CD8-positive, alpha-beta memory T cell (primary cell): ENCODE results near the gene MAP7D1. TPM values are rescaled to one million over a fixed set of nuclear protein-coding genes. Genes with fewer than 3 reads are reported as not detected.

Experiments used
- CTCF ChIA-PET: fragments of 350-600 bp; sonication (Branson Sonifier 250); formaldehyde crosslinking; loops from one replicate; lab custom pipeline; 2021; ENCODE audit warnings: antibody characterized with exemption; lab: Charles Lee
- POLR2A ChIA-PET: fragments of 350-600 bp; sonication (Branson Sonifier 250); formaldehyde crosslinking; loops from one replicate; lab custom pipeline; 2021; ENCODE audit warnings: antibody characterized with exemption; lab: Charles Lee
- DNase-seq, 5 donors: peaks; one replicate each; pipeline versions ENCODE4 v3.0.0 to v3.0.0-alpha.2; 2020 to 2022; ENCODE audit warnings: mixed read lengths in 1 of 5
- H3K27ac ChIP-seq: one replicate; pipeline ENCODE4 v1.7.0; 2013; ENCODE audit warnings: low read depth, mild to moderate bottlenecking, low read length, moderate library complexity
- H3K27me3 ChIP-seq: 2 replicates; pipeline ENCODE4 v1.7.0; 2013; ENCODE audit warnings: low read length, mild to moderate bottlenecking; ENCODE audit not compliant: insufficient read depth, poor library complexity, severe bottlenecking
- H3K36me3 ChIP-seq: 2 replicates; pipeline ENCODE4 v1.7.0; 2013; ENCODE audit warnings: mild to moderate bottlenecking, low read length, moderate library complexity; ENCODE audit not compliant: insufficient read depth
- H3K4me1 ChIP-seq: 2 replicates; pipeline ENCODE4 v1.7.0; 2013; ENCODE audit warnings: mild to moderate bottlenecking, low read length, moderate library complexity; ENCODE audit not compliant: insufficient read depth
- H3K4me3 ChIP-seq: 2 replicates; pipeline ENCODE4 v1.7.0; 2013; ENCODE audit warnings: mild to moderate bottlenecking, low read length
- H3K9me3 ChIP-seq: 2 replicates; pipeline ENCODE4 v1.7.0; 2013; ENCODE audit warnings: mild to moderate bottlenecking, low read length
- H3K27ac Mint-ChIP-seq, 8 donors: one replicate each; pipeline ENCODE4 v1.8.0; 2020 to 2021; ENCODE audit warnings: mixed read lengths in 8 of 8, mild to moderate bottlenecking in 6 of 8, inconsistent platforms in 3 of 8, moderate library complexity in 3 of 8
- H3K27me3 Mint-ChIP-seq, 2 donors: one replicate each; pipeline ENCODE4 v1.8.0; 2020 to 2021; ENCODE audit warnings: mixed read lengths in 2 of 2, mild to moderate bottlenecking in 1 of 2, moderate library complexity in 1 of 2
- H3K36me3 Mint-ChIP-seq, 3 donors: one replicate each; pipeline ENCODE4 v1.8.0; 2020 to 2021; ENCODE audit warnings: mixed read lengths in 3 of 3, inconsistent platforms in 1 of 3, mild to moderate bottlenecking in 1 of 3
- H3K4me1 Mint-ChIP-seq, 3 donors: one replicate each; pipeline ENCODE4 v1.8.0; 2020 to 2021; ENCODE audit warnings: mixed read lengths in 3 of 3, inconsistent platforms in 1 of 3, mild to moderate bottlenecking in 1 of 3
- H3K4me3 Mint-ChIP-seq, 7 donors: one replicate each; pipeline ENCODE4 v1.8.0; 2020 to 2021; ENCODE audit warnings: mixed read lengths in 7 of 7, mild to moderate bottlenecking in 6 of 7, moderate library complexity in 4 of 7, inconsistent platforms in 2 of 7
- H3K9me3 Mint-ChIP-seq, 5 donors: one replicate each; pipeline ENCODE4 v1.8.0; 2020 to 2022; ENCODE audit warnings: mixed read lengths in 5 of 5, mild to moderate bottlenecking in 3 of 5, moderate library complexity in 2 of 5, inconsistent platforms in 1 of 5
- polyA plus RNA-seq: library from polyadenylated mRNA; unstranded; fragments of 300-500 nt; fragmentation: Illumina TruSeq; gene quantifications from one replicate; pipeline ENCODE4 v1.2.3, GENCODE V29; 2021
- total RNA-seq, 2 experiments: library from RNA; stranded (reverse); gene quantifications; one replicate each; pipeline ENCODE4 v1.2.3, GENCODE V29; 2021

The MAP7D1 gene
- total and polyA plus RNA-seq, 3 experiments from 2014 or later = 55.4 to 185 (median 183) TPM

GRCh38 chr1:36128905-36129206 is 27.1 kb upstream of the MAP7D1 start:
- CTCF ChIA-PET = interaction anchor here (1.1 to 2.1 kb wide), 2 partner anchors 38 to 59 kb away, joined by 4 to 6 read pairs; no protein-coding TSS in a partner anchor
- Mint-ChIP-seq H3K4me1 (peaks cover 10 to 20% (median 15%) of the 10 kb centered on the region in 3 donors), H3K9me3 (no peaks in the 10 kb centered on the region), H3K4me3 (no peak overlapping the region), H3K27me3 (peaks cover 16 to 19% of the 10 kb centered on the region in 2 donors), H3K36me3 (no peaks in the 10 kb centered on the region), H3K27ac (no peak overlapping the region)
- H3K9me3 ChIP-seq = no peaks in the 10 kb centered on the region
- no peaks in the 10 kb centered on the region for H3K36me3 ChIP-seq
- DNase-seq = no peak
- no peak overlapping the region for H3K27ac ChIP-seq
- no peak overlapping the region for H3K4me3 ChIP-seq
- no peaks in the 10 kb centered on the region for H3K4me1 ChIP-seq
- H3K27me3 ChIP-seq = peaks cover 15% of the 10 kb centered on the region
- POLR2A ChIA-PET = no interaction called here

- POLR2A ChIA-PET = interaction anchor here (0.5 kb wide), 1 partner anchor 10 kb away, joined by 3 read pairs; no protein-coding TSS in a partner anchor
Observed at GRCh38 chr1:36132029-36132428, 23.9 kb upstream of the MAP7D1 start.

DNA sequence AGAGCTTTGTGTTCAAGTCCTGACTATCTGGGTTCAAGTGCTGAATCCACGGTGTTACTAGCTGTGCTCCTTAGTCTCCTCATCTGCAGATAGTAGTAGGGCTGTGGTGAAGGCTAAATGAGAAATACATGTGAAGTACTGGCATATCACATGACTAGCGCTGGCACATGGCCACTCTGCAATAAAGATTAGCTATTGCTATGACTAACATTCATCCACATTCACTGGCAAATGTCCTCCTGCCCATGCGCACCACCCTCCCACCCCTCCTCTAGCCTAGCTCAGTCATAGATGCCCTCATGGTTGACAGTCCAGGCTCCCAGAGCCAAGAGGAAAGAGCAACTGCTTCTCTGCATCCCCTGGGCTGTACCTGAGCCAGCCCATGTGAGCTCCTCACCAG is 22.5 kb upstream of the MAP7D1 start:
- CTCF ChIA-PET = interaction anchor here (0.8 to 4.4 kb wide), 6 partner anchors 9 to 152 kb away, joined by 3 to 76 read pairs (median 12); partner anchors contain the start of gene TRAPPC3
- Mint-ChIP-seq H3K4me3 (no peak overlapping the region), H3K4me1 (peaks cover 0 to 5% (median 3%) of the 10 kb centered on the region in 3 donors), H3K9me3 (no peaks in the 10 kb centered on the region), H3K27ac (peak overlapping the region in 2 of 8 donors; percentile 13 to 57), H3K36me3 (peaks cover 0 to 25% (median 9%) of the 10 kb centered on the region in 3 donors), H3K27me3 (no peaks in the 10 kb centered on the region)
- Histone ChIP-seq H3K4me3 (no peak overlapping the region), H3K27ac (no peak overlapping the region), H3K27me3 (no peaks in the 10 kb centered on the region), H3K36me3 (peaks cover 19% of the 10 kb centered on the region), H3K4me1 (no peaks in the 10 kb centered on the region), H3K9me3 (no peaks in the 10 kb centered on the region)
- DNase-seq = no peak
- POLR2A ChIA-PET = no interaction called here

More at GRCh38 chr1:36132029-36132428, 23.9 kb upstream of the MAP7D1 start:
- Histone ChIP-seq H3K27me3 (no peaks in the 10 kb centered on the region), H3K4me1 (no peaks in the 10 kb centered on the region), H3K27ac (no peak overlapping the region), H3K4me3 (no peak overlapping the region), H3K36me3 (peaks cover 6% of the 10 kb centered on the region), H3K9me3 (no peaks in the 10 kb centered on the region)
- H3K27me3 Mint-ChIP-seq = no peaks in the 10 kb centered on the region
- no peaks in the 10 kb centered on the region for H3K9me3 Mint-ChIP-seq
- H3K4me1 Mint-ChIP-seq = peaks cover 0 to 5% (median 3%) of the 10 kb centered on the region in 3 donors
- no peak overlapping the region for H3K27ac Mint-ChIP-seq
- no peak overlapping the region for H3K4me3 Mint-ChIP-seq
- no peak for DNase-seq
- CTCF ChIA-PET = interaction anchor here (1.4 to 1.6 kb wide), 2 partner anchors 32 to 34 kb away, joined by 3 to 4 read pairs; no protein-coding TSS in a partner anchor
- H3K36me3 Mint-ChIP-seq = peaks cover 0 to 10% (median 0%) of the 10 kb centered on the region in 3 donors

DNA sequence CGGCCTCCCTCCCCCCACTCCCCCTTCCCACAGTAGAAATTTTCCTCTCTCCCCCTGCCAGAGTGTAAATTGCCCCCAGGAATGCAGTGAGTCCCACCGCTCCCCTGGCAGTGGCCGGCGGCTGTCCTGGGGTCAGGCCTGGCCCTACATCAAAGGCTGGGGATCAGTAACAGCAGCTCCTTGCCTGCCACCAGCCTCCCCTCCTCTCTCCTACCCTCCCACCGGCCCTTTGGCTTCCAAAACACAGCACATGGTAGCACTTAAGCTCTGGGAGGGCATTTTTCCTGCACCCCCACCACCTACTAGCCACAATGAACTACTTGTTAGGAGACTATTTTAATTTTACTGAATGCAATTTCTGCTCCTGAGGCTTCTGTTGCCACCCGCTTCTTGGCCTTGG is 21.9 kb upstream of the MAP7D1 start:
- no peaks in the 10 kb centered on the region for H3K9me3 ChIP-seq
- CTCF ChIA-PET = interaction anchor here (0.8 to 4.4 kb wide), 12 partner anchors 8 to 158 kb away, joined by 3 to 76 read pairs (median 5); partner anchors contain the start of gene TRAPPC3
- Mint-ChIP-seq H3K4me3 (no peak overlapping the region), H3K27ac (peak overlapping the region in 1 of 8 donors; percentile 76), H3K36me3 (peaks cover 0 to 26% (median 9%) of the 10 kb centered on the region in 3 donors), H3K9me3 (no peaks in the 10 kb centered on the region), H3K27me3 (no peaks in the 10 kb centered on the region), H3K4me1 (peaks cover 0 to 5% (median 3%) of the 10 kb centered on the region in 3 donors)
- POLR2A ChIA-PET = no interaction called here
- no peaks in the 10 kb centered on the region for H3K4me1 ChIP-seq
- no peak for DNase-seq
- no peaks in the 10 kb centered on the region for H3K27me3 ChIP-seq
- peaks cover 19% of the 10 kb centered on the region for H3K36me3 ChIP-seq
- H3K4me3 ChIP-seq = no peak overlapping the region
- H3K27ac ChIP-seq = no peak overlapping the region

DNA sequence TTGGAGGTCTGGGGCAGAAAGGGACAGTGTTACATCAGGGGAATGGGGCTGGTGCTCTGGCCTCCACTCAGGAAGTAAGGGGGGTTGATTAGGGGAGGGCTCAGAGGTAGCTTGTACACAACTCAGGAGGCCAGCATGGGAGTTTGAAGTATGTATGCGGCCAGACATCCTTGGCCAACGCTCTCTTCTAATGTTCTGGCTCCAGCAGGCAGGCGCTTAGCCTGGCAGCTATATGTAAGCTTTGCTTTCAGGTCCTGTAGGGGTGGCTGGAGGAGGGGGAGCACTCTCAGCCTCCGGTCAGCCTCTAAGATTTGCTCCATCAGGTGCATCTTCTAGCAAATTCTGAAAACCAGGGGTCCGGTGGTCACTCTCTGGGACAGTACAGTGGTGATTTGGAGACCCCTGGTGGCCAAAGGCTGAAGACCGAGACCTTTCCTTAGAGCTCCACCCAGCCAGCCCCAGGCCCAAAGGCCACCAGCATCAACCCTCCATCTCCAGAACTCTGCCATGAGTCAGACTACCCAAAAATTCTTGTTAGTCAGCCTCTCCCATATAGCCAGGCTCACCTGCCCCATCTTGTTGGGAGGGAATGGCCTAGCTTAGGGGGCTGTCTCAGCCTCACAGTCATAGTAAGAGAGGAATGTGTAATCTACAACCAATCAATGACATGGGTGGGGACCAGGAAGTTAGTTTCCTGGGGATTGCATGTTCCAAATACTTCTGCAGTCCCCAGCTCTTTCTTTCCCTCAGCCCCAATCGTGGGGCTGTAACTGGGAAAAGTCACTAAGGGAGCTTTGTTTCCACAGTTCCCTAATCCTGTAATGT is 21.2 kb upstream of the MAP7D1 start:
- no peak for DNase-seq
- no peak overlapping the region for H3K27ac ChIP-seq
- Mint-ChIP-seq H3K36me3 (peaks cover 0 to 33% (median 13%) of the 10 kb centered on the region in 3 donors), H3K4me1 (peaks cover 0 to 8% (median 3%) of the 10 kb centered on the region in 3 donors), H3K9me3 (no peaks in the 10 kb centered on the region), H3K27ac (peak overlapping the region in 2 of 8 donors; percentile 58 to 76), H3K4me3 (no peak overlapping the region), H3K27me3 (no peaks in the 10 kb centered on the region)
- H3K36me3 ChIP-seq = peaks cover 24% of the 10 kb centered on the region
- CTCF ChIA-PET = interaction anchor here (0.6 to 4.4 kb wide), 17 partner anchors 11 to 157 kb away, joined by 3 to 76 read pairs (median 5); partner anchors contain the start of gene TRAPPC3
- no peaks in the 10 kb centered on the region for H3K27me3 ChIP-seq
- POLR2A ChIA-PET = interaction anchor here (1.3 kb wide), 1 partner anchor 25 kb away, joined by 6 read pairs; no protein-coding TSS in a partner anchor
- H3K4me3 ChIP-seq = no peak overlapping the region
- no peaks in the 10 kb centered on the region for H3K4me1 ChIP-seq
- H3K9me3 ChIP-seq = no peaks in the 10 kb centered on the region

- no peaks in the 10 kb centered on the region for H3K9me3 Mint-ChIP-seq
Observed at GRCh38 chr1:36135330-36135667, 20.7 kb upstream of the MAP7D1 start.

DNA sequence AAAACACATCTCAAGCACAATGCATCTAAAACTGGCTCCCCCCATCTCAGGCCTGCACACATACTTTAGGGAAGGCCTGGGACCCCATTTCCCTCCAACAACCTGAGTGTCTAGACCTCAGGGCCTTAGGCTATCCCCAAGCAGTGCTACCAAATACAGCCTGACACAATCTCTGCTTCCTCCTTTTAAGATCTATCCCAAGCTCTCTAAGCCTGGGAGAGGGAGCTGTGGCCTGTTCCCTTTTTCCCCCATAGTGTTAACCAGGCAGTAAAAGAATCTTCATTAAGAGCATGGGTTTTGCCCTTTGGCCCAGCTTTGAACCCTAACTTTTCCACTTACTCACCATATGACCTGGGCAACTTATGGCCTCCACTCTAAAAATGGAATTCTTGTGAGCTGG is 20.2 kb upstream of the MAP7D1 start:
- H3K27ac Mint-ChIP-seq = peak overlapping the region in 5 of 8 donors; percentile 12 to 68 (median 61)
- no peak overlapping the region for H3K4me3 Mint-ChIP-seq
- H3K27me3 ChIP-seq = no peaks in the 10 kb centered on the region
- peaks cover 30% of the 10 kb centered on the region for H3K36me3 ChIP-seq
- peaks cover 0 to 1% of the 10 kb centered on the region in 2 donors for H3K27me3 Mint-ChIP-seq
- H3K4me1 Mint-ChIP-seq = peaks cover 2 to 17% (median 12%) of the 10 kb centered on the region in 3 donors
- H3K9me3 ChIP-seq = no peaks in the 10 kb centered on the region
- DNase-seq = no peak
- CTCF ChIA-PET = interaction anchor here (1.3 to 4.4 kb wide), 7 partner anchors 10 to 101 kb away, joined by 4 to 76 read pairs (median 8); partner anchors contain the start of gene TRAPPC3
- H3K4me1 ChIP-seq = no peaks in the 10 kb centered on the region
- H3K36me3 Mint-ChIP-seq = peaks cover 0 to 41% (median 13%) of the 10 kb centered on the region in 3 donors
- no peaks in the 10 kb centered on the region for H3K9me3 Mint-ChIP-seq
- no peak overlapping the region for H3K4me3 ChIP-seq
- POLR2A ChIA-PET = interaction anchor here (1.3 kb wide), 1 partner anchor 27 kb away, joined by 6 read pairs; no protein-coding TSS in a partner anchor
- H3K27ac ChIP-seq = no peak overlapping the region

More at GRCh38 chr1:36135330-36135667, 20.7 kb upstream of the MAP7D1 start:
- no peak overlapping the region for H3K4me3 ChIP-seq
- no peak for DNase-seq
- no peaks in the 10 kb centered on the region for H3K27me3 ChIP-seq
- peaks cover 0 to 39% (median 13%) of the 10 kb centered on the region in 3 donors for H3K36me3 Mint-ChIP-seq
- H3K4me1 Mint-ChIP-seq = peaks cover 0 to 13% (median 8%) of the 10 kb centered on the region in 3 donors
- H3K27ac Mint-ChIP-seq = peak overlapping the region in 3 of 8 donors; percentile 12 to 58 (median 42)
- peaks cover 30% of the 10 kb centered on the region for H3K36me3 ChIP-seq
- H3K27ac ChIP-seq = no peak overlapping the region
- H3K27me3 Mint-ChIP-seq = peaks cover 0 to 1% of the 10 kb centered on the region in 2 donors
- no peaks in the 10 kb centered on the region for H3K9me3 ChIP-seq
- POLR2A ChIA-PET = interaction anchor here (1.3 kb wide), 1 partner anchor 26 kb away, joined by 6 read pairs; no protein-coding TSS in a partner anchor
- CTCF ChIA-PET = interaction anchor here (0.6 to 4.4 kb wide), 16 partner anchors 10 to 157 kb away, joined by 3 to 76 read pairs (median 5); partner anchors contain the start of gene TRAPPC3
- H3K4me3 Mint-ChIP-seq = no peak overlapping the region
- H3K4me1 ChIP-seq = no peaks in the 10 kb centered on the region
